Dermis blood vessel endothelial cell (primary cell): ENCODE results near the gene CRACDL. TPM values are rescaled to one million over a fixed set of nuclear protein-coding genes. Genes with fewer than 3 reads are reported as not detected.
"Not testable (repeated sequence)": the region's sequence is repeated elsewhere in the genome, so short reads cannot be mapped to it uniquely, and the experiment has no call there.

Source experiments
- DNase-seq: peaks from one replicate; pipeline ENCODE4 v3.0.0; 2010
- total RNA-seq: library from RNA; depleted of rRNA; stranded (reverse); fragments of >200 nt; gene quantifications from 2 replicates; pipeline ENCODE4 v1.2.3, GENCODE V29; 2014

The CRACDL gene
- total RNA-seq, 1 donor from 2014 or later = 9.0 TPM

- no peak for DNase-seq
Measured at GRCh38 chr2:98773169-98773568, 162.9 kb downstream of the CRACDL start.

GRCh38 chr2:98772536-98772935 is 163.5 kb downstream of the CRACDL start:
- DNase-seq = no peak

GRCh38 chr2:98771721-98772524 is 164.1 kb downstream of the CRACDL start:
- DNase-seq = no peak

GRCh38 chr2:98771264-98771663 is 164.8 kb downstream of the CRACDL start:
- DNase-seq = no peak

GRCh38 chr2:98769784-98770183 is 166.2 kb downstream of the CRACDL start:
- DNase-seq = no peak

GRCh38 chr2:98769114-98769476 is 166.9 kb downstream of the CRACDL start:
- no peak for DNase-seq

GRCh38 chr2:98768384-98769113 is 167.5 kb downstream of the CRACDL start:
- peak; percentile 80 for DNase-seq

GRCh38 chr2:98764499-98764898 is 171.5 kb downstream of the CRACDL start:
- no peak for DNase-seq

GRCh38 chr2:98763209-98763951 is 172.6 kb downstream of the CRACDL start:
- DNase-seq = no peak

GRCh38 chr2:98761909-98762308 is 174.1 kb downstream of the CRACDL start:
- no peak for DNase-seq

- peak; percentile 43 for DNase-seq
Measured at GRCh38 chr2:98761267-98761781, 174.7 kb downstream of the CRACDL start.

GRCh38 chr2:98759827-98760625 is 176.0 kb downstream of the CRACDL start:
- DNase-seq = no peak

- DNase-seq = no peak
Measured at GRCh38 chr2:98759338-98759737, 176.7 kb downstream of the CRACDL start.

GRCh38 chr2:98757904-98758421 is 178.1 kb downstream of the CRACDL start:
- DNase-seq = peak; percentile 99

- no peak for DNase-seq
Measured at GRCh38 chr2:98753801-98754200, 182.2 kb downstream of the CRACDL start.

GRCh38 chr2:98752711-98753110 is 183.3 kb downstream of the CRACDL start:
- DNase-seq = not testable (repeated sequence)

- no peak for DNase-seq
Measured at GRCh38 chr2:98751748-98752147, 184.3 kb downstream of the CRACDL start.

- no peak for DNase-seq
Measured at GRCh38 chr2:98750593-98751282, 185.3 kb downstream of the CRACDL start.

- DNase-seq = no peak
Measured at GRCh38 chr2:98749066-98749450, 187.0 kb downstream of the CRACDL start.

- DNase-seq = no peak
Measured at GRCh38 chr2:98748292-98749065, 187.5 kb downstream of the CRACDL start.

GRCh38 chr2:98747888-98748287 is 188.1 kb downstream of the CRACDL start:
- DNase-seq = no peak
